GM18502 (cell line): ENCODE measurements around the gene SSTR4.
"Not testable (repeated sequence)": the region's sequence is repeated elsewhere in the genome, so short reads cannot be mapped to it uniquely, and the experiment has no call there.

Source experiments
- ATAC-seq: cut with Tn5 transposase; IDR thresholded peaks from one replicate; pipeline ENCODE4 v1.9.1; 2021; ENCODE audit warnings: mild to moderate bottlenecking; ENCODE audit not compliant: unreplicated experiment, poor library complexity

The SSTR4 gene

DNA sequence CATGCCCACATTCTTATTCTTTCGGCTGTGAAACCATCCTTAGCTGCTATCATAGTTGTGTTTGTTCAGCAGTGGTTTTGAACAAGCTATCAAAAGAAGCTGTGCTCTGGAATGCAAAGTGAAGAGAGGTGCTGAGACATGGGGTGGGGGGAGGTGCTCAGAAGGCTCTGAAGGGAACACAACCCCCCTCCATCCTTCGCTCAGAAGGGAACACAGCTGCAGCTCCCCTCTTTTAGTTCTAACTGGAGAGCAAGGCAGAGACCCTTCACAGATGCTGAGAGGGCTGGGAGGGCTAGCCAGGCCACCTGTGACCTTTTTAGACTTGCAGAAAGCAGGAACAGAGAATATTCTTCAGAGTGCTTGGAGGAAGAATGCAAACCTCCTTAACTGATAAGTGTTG is 17.6 kb upstream of the SSTR4 start:
- ATAC-seq, result no peak

DNA sequence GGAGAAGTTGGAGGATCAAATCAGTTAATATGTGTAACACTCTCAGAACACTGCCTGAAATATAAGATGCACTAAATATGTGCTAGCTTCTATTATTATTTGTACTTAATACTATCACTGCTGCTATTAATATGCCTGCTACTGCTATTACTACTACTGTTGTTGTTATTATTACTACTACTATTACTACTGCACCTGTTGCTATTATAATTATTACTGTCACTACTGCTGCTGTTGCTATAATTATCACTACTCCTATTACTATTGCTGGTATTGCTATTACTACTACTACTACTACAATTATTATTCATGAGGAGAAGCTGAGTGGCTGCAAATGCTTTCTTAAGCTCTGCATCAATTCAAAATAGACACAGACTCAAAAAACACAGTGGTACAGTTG is 16.7 kb upstream of the SSTR4 start:
- no peak for ATAC-seq

DNA sequence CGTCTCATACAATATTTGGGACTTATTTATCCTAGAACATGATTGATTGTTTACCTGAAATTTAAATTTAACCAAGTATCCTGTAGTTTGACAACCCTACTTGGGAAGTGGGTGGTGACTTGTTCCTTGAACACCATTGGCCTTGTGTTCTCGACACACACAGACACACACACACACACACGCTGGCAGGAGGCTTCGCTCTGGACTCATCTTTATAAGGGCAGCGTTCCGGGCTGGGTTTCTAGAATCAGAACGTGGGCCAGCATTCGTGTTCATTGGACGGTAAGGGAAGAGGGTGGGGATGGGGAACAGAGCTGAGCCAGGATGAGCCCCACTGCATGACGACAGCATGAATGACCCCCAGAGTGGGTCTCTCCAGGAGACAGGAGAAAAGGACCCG is 16.2 kb upstream of the SSTR4 start:
- ATAC-seq, result no peak

DNA sequence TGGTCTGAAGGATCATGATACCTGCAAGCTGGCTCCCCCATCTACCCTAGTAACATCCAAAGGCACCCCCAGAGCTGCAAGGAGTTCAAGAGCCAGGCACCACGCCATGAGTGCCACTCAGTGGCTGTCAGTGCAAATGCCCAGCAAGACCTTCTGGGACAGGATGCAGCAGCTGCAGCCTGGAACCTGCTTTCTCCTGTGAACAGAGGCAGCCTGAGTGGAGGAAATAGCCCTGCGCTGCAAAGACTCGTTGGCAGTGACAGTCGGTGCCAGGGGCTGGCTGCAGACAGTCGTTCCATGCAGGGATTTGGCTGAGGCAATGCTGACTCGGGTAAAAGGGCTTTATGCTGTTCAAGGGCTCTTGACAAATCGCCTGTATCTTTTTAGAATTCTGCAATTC is 15.7 kb upstream of the SSTR4 start:
- ATAC-seq, result no peak

DNA sequence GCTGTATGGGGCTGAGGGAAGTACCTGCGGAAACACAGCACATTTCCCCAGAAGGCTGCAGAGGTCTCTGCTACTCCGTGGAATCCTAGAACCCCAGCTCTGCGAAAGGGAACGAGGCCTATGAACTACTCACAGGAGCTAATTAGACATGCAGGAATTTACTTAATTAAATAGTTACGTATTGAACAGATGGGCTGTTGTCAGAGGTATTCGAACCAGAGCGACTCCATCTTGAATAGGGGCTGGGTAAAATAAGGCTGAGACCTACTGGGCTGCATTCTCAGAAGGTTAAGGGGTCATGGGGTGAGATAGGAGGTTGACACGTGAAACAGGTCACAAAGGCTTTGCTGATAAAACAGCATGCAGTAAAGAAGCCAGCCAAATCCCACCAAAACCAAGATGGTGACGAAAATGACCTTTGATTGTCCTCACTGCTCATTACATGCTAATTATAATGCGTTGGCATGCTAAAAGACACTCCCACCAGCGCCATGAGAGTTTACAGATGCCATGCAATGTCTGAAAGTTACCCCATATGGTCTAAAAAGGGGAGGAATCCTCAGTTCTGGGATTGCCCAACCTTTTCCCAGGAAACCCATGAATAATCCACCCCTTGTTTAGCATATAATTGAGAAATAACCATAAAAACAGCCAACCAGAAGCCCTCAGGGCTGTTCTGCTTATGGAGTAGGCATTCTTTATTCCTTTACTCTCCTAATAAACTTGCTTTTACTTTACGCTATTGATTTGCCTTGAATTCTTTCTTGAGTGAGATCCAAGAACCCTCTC is 14.7 kb upstream of the SSTR4 start:
- no peak for ATAC-seq

DNA sequence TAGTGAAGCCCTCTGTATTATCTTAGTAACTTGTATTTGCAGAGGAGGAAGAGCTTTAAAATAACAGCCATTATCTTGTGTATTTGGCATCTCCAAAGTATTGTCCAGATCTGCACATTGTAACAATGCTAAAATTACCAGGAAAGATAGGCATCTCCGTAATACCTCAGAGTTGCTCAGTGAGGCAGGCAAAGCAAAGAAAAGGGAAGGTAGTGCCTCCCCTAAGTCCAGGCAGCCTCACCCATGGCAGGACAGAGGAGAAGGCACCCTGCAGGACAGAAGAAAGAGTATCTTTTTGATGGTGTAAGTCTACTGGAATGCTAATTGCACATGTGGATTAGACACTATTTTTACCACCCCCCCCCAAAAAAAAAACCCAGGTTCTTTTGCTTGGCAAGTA is 13.6 kb upstream of the SSTR4 start:
- ATAC-seq, result no peak

DNA sequence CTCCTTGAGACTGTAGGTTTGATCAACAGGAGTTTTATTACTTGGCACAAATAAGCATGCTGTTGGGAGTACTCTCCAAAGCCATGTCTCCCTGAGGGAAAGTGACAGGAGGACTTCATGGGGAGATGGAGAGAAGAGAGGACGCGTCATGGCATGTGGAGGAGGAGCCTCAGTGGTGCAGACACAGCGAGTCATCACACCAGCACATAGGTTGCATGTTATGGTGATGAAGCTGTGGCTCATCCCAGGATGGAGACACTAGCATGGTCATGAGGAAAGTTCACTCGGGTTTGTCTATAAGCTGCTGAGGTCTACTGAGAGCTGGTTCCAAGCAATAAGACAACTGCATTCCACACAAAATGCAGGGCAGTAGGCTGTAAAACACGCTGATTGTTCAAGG is 13.2 kb upstream of the SSTR4 start:
- ATAC-seq, result no peak

DNA sequence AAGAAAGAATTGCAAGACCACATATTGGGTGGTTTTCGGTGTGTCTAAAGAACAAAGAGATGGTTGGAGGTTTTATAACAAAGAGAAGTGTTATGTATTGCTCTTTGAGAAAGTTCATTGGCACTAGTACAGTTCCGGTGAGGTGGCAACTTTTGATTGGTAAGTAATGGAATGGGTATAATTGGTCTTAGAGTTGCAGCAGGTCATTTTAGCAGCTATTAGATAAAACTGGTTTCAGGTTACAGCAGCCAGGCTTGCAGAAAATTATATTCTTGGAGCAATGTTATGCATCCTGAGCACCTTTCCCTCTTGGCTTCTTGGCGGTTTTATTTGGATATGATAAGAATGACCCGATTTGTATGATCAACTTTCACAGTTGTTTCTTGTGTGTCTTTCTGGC is 12.3 kb upstream of the SSTR4 start:
- no peak for ATAC-seq

DNA sequence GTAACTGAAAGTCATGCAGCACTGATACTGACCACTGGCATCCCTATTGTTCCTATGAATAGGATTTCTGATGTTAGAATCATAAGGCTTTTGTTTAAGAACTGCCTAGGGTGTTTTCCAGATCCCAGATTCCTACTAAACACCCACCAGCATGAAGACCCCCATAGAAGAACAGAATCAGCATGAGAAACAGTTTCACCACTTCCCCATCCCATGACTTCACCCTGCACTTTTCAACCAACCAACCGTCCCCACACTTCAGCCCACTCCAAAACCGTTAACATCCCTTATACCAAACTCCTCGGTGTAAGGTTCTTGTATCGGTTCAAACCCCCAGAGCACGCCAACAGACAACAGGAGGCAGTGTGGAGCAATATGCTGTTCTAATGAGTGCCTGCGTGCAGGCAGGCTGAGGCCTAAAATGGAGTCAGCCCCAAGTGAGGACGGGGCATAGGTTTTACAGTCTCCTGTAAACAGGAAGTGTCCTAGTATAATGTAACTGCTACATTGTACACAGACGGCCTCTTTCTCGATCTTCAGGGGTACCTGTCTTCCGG is 11.4 kb upstream of the SSTR4 start:
- no peak for ATAC-seq

DNA sequence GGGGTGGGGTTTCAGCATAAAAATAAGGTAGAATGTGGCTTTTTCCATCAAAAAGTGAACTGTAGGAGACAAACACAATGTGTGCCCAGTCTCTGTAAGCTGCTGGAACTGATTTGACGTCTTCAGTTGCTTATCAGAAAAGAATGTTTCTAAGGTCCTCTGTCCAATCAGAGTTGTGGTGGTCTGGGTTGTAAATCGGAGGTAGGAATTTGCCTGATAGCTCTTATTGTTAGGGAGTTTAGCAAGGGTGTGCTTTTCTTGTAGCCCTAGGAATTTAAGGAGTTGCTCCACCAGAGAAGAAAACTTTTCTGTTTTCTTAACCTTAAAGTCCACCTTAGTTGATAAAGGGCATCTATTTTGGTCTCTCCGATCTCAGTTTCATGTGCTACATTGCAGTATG is 10.4 kb upstream of the SSTR4 start:
- ATAC-seq, result no peak

DNA sequence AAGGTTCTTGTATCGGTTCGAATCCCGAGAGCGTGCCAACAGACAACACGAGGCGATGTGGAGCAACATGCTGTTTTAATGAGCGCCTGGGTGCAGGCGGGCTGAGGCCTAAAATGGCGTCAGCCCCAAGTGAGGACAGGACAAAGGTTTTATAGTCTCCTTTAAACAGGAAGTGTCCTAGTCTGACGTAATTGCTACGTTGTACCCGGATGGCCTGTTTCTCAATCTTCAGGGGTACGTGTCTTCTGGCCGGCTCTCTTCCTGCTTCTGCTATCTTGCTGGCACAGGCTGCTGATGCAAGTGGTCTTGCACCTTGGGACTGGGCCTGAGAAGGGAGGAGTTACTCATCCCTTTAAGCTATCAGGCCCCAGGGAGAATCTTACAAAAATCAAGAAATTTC is 9.6 kb upstream of the SSTR4 start:
- not testable (repeated sequence) for ATAC-seq

DNA sequence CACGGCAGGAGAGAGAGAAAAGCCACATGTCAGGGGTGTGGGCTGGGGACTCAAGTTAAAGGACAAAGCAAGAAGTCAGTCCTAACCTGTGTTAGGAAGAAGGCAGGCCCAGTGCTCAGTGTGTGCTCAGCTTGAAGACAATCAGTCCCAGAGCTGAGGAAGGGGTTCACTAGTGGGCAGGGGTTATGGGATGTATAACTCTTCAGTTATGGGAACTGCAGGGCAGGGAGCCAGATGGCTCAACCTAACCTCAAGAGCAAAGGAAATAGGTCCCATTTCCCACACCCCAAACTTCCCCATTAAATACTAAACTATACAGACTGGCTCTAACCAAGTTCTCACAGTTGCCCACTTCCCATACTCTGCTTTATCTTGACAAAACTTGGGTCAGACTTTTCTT is 7.4 kb upstream of the SSTR4 start:
- ATAC-seq, result no peak

DNA sequence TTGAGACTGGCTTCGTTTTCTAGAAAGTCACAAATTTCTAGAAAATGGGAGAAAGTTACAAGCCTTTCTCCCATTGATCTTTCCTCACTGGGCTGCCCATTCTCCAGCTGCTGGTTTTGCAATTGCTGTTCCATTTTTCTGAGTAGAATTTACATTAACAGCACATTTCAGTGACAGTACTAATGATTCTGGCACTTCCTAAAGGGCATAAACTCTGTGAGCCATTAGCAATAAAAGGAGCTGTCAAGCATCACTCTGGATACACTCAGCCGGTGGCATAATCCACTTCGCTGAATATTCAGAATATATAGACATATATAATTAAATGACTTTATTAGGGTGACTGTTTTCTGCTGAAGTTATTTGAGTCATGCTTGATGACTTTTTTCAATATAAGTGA is 6.7 kb upstream of the SSTR4 start:
- ATAC-seq, result no peak

DNA sequence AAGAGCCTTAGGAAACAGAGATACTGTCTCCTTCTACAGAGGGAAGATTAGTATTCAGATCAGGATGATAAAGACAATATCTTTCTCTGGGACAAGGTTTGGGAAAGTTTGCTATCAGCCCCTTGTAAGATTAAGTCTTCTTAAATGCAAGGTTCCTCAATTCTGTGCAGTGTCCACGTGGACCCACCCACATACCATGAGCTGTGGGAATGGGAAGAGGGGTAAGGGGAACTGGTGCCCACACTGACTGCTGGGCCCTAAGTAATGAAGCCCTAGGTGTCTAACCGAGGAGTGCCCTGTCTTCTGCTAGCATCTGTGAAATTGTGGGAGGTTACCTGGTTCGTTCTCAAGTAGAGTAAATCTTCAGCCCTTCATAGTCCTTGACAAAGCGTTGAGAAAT is 5.8 kb upstream of the SSTR4 start:
- ATAC-seq, result no peak

DNA sequence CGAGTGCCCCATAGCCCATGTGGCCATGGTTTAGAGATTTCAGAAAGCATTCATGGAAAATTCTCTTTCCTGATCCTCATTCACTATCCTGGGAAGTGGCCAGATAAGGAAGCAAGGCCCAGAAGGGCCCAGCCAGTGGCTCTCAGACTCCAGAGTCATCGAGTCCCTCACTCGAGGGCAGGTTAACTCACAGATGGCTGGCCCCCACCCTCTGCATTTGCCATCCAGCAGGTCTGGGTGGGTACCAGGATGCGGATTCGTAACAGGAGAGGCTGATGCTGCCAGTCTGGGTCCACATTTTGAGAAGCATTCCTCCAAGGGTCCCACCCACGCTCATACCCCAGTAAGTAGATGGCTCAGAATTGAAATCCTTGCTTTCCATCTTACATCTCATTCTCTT is 3.8 kb upstream of the SSTR4 start:
- no peak for ATAC-seq

DNA sequence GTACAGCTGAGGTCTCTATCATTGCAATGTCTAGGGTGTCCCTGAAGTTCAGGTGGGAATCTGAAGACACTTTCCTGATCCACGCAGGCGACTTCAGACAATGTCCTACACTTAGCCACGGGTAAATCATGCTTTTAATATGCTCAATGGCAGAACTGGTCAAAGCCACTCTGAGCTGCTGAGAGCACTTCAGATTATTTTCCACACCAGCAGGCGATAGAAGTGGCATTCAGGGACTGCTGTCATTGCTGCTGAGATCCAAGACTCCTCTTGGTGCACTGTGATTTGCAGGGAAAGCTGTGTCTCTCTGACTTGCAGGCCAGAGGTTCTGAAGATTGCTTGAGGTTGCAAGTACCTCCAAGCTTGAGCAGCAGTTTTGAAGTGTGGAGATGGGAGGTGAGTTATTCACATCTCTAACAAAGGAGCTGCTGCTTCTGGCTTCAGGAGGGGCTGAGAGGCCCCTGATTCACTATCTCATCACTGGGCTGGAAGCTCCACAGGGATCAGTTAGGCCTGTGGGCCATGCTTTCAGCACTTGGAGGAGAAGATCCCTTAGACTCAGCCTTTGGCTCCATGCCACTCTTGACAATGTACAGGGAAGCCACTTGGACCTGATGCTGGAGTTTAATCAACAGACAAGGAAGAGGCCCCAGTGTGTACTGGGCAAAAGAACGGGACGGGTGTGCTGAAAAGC is 2.9 kb upstream of the SSTR4 start:
- no peak for ATAC-seq

DNA sequence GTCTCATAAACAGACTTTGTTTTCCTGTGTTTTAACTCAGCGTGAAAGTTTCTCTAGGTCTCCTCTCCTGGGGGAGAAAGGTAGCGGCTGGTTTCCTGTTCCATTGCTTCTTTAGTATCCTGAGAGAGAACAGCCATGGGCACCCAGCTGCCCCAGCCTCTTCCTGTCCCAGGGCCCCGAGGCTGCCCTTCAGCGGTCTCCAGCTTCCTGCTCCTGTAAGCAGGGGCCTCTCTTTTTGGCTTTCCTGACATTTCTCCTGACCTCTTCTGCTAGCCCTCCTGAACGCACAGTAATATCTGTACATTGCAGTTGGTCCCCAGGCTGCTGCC is 2.4 kb upstream of the SSTR4 start:
- ATAC-seq, result no peak

DNA sequence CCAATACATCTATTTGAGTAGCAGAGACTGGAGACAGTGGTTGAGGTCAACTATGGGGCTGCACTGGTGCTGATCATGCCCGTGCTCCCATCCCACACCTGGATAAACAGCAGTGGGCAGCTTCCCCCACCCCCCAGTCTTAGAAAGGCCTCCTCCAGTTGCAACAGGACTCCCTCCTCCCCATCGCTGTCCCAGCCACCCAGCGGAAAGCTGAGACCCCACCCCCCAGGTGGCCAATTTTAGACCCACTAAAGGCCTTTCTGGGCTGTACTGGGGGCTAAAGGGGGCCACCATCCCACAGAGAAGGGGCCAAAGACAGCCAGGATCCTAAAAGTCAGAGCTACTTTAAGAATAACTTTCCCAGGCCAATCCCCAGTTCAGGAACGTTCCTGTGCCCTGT is 1.2 kb upstream of the SSTR4 start:
- no peak for ATAC-seq

DNA sequence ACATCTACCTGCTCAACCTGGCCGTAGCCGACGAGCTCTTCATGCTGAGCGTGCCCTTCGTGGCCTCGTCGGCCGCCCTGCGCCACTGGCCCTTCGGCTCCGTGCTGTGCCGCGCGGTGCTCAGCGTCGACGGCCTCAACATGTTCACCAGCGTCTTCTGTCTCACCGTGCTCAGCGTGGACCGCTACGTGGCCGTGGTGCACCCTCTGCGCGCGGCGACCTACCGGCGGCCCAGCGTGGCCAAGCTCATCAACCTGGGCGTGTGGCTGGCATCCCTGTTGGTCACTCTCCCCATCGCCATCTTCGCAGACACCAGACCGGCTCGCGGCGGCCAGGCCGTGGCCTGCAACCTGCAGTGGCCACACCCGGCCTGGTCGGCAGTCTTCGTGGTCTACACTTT is 619 bp downstream of the SSTR4 start:
- ATAC-seq, result no peak

DNA sequence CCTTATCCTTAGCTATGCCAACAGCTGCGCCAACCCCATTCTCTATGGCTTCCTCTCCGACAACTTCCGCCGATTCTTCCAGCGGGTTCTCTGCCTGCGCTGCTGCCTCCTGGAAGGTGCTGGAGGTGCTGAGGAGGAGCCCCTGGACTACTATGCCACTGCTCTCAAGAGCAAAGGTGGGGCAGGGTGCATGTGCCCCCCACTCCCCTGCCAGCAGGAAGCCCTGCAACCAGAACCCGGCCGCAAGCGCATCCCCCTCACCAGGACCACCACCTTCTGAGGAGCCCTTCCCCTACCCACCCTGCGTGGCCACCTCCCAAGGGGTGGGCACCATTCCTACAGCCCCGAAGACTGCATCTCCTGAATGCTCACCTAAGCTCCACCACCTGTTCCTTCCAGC is 1.3 kb downstream of the SSTR4 start:
- ATAC-seq, result no peak

DNA sequence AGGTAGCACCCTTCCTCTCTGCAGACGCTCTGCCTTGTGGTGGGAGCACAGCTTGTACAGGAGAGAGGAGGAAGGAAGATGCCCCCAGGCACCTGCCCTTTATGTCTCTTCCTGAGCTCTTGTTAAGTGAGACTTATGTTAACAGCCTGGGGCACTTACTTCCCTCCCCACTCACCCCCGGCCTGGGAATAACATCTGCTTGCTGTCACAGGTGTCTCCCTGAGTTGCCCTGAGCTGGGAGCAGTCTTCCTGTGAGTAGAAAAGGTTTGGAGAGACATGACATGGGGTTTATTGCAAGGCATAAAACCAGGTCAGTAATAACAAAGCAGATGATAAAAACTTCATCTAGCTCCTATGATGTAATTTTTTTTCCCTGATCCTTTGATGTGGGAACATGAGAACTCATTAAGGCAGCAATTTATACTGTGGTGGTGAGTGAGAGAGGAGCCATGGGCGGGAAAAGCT is 1.9 kb downstream of the SSTR4 start:
- no peak for ATAC-seq
